NB4 (cell line): ENCODE results near the gene HHATL.

Source experiments
- DNase-seq: peaks from one replicate; pipeline ENCODE4 v3.0.0; 2010; ENCODE audit warnings: low read depth
- H3K4me3 ChIP-seq: one replicate; pipeline ENCODE4 v1.5.1; 2011; ENCODE audit warnings: mild to moderate bottlenecking, low read depth, low read length, moderate library complexity
- CTCF ChIP-seq: IDR thresholded peaks from one replicate; pipeline ENCODE4 v1.5.1; 2012; ENCODE audit warnings: low read depth, low read length
- MAX ChIP-seq: IDR thresholded peaks from 2 replicates; pipeline ENCODE4 v1.6.1; 2011; ENCODE audit warnings: low read depth, low read length
- MYC ChIP-seq: IDR thresholded peaks from 2 replicates; pipeline ENCODE4 v1.6.1; 2011; ENCODE audit warnings: low read depth, low read length
- POLR2A ChIP-seq: IDR thresholded peaks from 2 replicates; pipeline ENCODE4 v1.6.1; 2011; ENCODE audit warnings: mild to moderate bottlenecking; ENCODE audit not compliant: insufficient read length; ENCODE audit errors: extremely low read depth

HHATL gene

DNA sequence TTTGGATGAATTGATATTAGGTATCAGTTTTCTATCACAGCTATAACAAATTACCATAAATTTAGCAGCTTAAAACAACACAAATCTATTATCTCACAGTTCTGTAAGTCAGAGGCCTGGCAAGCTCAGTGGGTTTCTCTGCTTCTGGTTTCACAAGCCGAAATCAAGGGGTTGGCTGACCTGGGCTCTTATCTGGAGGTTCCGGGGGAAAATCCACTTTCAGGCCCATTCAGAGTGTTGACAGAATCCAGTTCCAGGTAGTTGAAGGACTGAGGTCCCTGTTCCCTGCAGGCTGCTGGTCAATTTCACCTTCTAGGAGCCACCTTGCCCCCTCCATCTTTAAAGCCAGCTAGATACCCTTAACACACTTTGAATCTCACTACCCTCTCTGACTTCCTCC lies 11.1 kb upstream of the HHATL start:
- no peak overlapping the region for H3K4me3 ChIP-seq
- DNase-seq: no peak
- TF ChIP-seq MAX: no peak
- no peak for TF ChIP-seq POLR2A
- no peak for TF ChIP-seq MYC
- TF ChIP-seq CTCF: no peak

DNA sequence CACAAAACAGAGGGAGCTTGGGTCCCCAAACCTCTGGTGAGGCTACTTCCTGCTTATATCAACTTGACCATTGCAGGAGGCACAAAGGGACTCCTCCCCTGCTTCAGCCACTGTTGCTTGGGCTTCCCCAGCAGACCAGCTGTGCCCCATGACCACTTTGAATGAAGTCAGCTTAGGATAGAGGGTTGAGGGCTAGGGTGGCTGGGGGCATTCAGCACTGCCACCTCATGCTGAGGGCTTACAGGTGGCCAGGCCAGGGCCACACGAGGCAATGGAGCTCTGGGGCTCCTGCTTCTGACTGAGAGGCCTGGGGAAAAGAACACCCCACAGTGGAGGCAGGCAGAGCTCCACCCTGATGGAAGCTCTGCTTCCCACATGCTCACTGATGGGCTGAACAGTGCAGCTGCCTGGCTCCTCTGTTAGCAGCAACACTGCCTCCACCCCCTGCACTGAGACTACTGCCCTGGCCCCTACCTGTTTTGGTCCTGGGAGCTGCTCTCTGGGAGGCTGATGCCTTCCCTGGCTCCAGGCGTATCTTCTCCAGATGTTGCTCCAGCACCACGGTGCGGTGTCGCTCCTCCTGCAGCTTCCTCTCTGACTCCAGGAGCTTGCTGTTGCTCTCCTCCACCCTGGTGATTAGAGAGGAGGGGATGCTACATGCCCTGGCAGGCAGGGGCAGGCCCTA lies 10.2 kb upstream of the HHATL start:
- TF ChIP-seq MAX (no peak), POLR2A (no peak), CTCF (no peak), MYC (no peak)
- H3K4me3 ChIP-seq: no peak overlapping the region
- no peak for DNase-seq

- no peak for TF ChIP-seq POLR2A
- no peak for DNase-seq
- H3K4me3 ChIP-seq: no peak overlapping the region
Observed at GRCh38 chr3:42712344-42712648, 9.7 kb upstream of the HHATL start.

- no peak for DNase-seq
- TF ChIP-seq POLR2A (no peak), CTCF (no peak), MAX (no peak), MYC (no peak)
- H3K4me3 ChIP-seq: no peak overlapping the region
Observed at GRCh38 chr3:42711491-42712343, 9.1 kb upstream of the HHATL start.

DNA sequence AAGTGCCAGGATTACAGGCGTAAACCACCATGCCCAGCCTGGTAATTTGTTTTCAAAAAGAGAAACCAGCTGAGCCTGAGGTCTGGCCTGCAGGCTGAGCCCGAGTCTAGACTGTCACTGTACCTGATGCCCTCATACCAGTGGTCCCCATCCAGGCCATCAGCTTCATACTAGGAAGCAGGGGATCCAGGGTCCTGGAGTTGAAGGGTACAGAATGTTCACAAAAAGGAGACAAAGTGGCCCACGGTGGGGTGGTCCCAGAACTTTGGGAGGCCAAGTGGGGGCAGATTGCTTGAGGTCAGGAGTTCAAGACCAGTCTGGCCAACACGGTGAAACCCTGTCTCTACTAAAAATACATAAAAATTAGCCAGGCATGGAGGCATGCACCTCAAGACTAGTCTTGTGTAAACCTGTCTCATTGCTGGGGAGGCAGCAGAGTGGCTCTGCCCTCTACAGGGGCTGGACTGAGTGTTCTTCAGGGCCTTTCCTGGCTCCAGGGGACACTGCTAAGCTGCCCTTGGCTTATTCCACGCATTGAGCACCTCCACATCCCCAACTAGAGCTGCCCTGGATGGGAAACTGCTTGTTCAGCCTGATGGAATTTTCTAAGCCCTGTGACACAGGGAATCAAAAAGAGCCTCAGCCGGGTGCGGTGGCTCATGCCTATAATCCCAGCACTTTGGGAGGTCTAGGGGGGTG lies 7.9 kb upstream of the HHATL start:
- no peak for TF ChIP-seq POLR2A
- no peak for TF ChIP-seq CTCF
- no peak for TF ChIP-seq MAX
- no peak for TF ChIP-seq MYC
- H3K4me3 ChIP-seq: no peak overlapping the region
- no peak for DNase-seq

DNA sequence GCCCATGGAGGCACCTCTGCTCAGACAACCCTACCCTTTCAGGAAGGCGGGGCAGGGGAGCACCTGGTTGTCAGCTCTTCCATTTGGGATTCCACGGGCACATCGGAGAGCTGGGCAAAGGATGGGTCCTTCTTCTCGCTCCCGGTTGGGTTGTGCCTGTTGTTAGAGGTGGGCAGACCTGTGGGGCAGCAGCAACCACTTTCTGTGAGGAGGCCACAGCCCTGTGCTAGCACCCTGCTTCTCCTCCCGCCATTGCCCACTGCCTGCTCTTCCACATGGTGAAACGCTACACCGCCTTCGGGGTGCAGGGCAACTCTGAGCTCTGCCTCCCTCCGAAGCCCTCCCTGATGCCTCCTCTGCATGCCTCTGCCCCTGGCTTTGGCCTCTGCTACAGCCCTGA lies 7.0 kb upstream of the HHATL start:
- H3K4me3 ChIP-seq: no peak overlapping the region
- no peak for DNase-seq
- TF ChIP-seq CTCF (no peak), MAX (no peak), POLR2A (no peak), MYC (no peak)
